Tibial nerve (tissue), 3 donors: Measurements from ENCODE around the gene PRKAG2.

Experiments used
- POLR2A ChIP-seq, 2 donors: fragments of 450-650 bp; IDR thresholded peaks; one replicate each; pipeline ENCODE4 v1.6.1; 2017; ENCODE audit warnings: antibody characterized with exemption in 2 of 2, mild to moderate bottlenecking in 2 of 2, moderate library complexity in 2 of 2
- TF ChIP-seq, protein P1 (sequence below), 5 experiments: fragments of 200-600 bp in 3 of 5; fragments of 450-650 bp in 2 of 5; sonication (generic) in 3 of 5; IDR thresholded peaks; one replicate each; pipeline ENCODE4 v1.5.1; 2016 to 2019; ENCODE audit warnings: antibody characterized with exemption in 5 of 5, mild to moderate bottlenecking in 3 of 5, moderate library complexity in 2 of 5

DNA sequence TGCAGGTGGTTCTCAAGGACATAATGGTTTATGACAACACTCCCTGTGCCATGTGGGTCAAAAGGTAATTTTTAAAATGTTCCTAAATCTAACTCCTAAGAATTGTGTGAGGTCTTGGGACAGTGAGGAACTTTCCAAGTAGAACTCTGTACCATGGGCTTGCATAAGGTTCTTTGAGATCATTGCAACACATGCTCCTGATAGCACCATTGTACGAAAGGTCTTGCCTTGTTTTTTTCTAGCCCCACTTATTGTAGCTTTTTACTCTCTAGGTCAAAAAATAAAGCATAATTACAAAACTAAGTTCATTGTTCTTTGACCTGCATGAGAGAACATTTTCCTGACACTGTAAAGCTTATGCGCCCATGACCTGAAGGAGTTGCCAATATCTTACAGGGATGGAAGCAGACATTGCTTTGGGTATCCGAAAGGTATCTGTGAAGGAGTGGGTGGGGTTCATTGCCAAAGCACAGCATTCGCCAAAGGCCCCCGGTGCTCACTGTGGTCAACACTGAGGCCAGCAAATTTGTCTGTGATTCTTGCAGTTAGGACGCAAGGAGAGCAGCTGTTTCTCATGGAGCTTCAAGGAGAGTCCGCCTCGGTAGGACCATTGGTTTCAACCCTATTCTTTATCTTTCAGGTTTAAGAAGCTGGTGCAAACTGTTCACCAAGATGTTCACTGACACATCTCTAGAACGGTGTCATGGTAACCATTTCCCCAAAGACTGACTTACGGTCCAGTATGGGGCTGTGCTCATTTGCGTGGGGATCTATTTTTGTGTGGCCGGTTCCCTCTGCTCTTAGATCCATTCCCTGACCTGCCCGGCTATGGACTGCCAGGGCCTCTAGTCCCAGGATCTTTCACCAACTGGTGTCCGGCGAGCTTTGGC lies 7.6 kb upstream of the PRKAG2 start:
- TF ChIP-seq POLR2A (IDR thresholded peaks at IDR 0.05), result no peak
- TF ChIP-seq, protein P1, sequence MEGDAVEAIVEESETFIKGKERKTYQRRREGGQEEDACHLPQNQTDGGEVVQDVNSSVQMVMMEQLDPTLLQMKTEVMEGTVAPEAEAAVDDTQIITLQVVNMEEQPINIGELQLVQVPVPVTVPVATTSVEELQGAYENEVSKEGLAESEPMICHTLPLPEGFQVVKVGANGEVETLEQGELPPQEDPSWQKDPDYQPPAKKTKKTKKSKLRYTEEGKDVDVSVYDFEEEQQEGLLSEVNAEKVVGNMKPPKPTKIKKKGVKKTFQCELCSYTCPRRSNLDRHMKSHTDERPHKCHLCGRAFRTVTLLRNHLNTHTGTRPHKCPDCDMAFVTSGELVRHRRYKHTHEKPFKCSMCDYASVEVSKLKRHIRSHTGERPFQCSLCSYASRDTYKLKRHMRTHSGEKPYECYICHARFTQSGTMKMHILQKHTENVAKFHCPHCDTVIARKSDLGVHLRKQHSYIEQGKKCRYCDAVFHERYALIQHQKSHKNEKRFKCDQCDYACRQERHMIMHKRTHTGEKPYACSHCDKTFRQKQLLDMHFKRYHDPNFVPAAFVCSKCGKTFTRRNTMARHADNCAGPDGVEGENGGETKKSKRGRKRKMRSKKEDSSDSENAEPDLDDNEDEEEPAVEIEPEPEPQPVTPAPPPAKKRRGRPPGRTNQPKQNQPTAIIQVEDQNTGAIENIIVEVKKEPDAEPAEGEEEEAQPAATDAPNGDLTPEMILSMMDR (IDR thresholded peaks at IDR 0.05), result no peak
